ENCODE measurements around the gene BRPF1.

BRPF1 gene

GRCh38 chr3:9731206-9732079, at the start of gene BRPF1:
Gene BRPF1, plus strand, starts transcription at chr3:9731735. Its CDS starts 2,406 bp downstream, at chr3:9734141.
- DNase-seq: peak; percentile 84 to 99 (median 98)

GRCh38 chr3:9682096-9682495, 49.4 kb upstream of the BRPF1 start:
- DNase-seq: peak in 1 of 14 donors; percentile 33

GRCh38 chr3:9683426-9683825, 48.1 kb upstream of the BRPF1 start:
- DNase-seq: no peak

DNA sequence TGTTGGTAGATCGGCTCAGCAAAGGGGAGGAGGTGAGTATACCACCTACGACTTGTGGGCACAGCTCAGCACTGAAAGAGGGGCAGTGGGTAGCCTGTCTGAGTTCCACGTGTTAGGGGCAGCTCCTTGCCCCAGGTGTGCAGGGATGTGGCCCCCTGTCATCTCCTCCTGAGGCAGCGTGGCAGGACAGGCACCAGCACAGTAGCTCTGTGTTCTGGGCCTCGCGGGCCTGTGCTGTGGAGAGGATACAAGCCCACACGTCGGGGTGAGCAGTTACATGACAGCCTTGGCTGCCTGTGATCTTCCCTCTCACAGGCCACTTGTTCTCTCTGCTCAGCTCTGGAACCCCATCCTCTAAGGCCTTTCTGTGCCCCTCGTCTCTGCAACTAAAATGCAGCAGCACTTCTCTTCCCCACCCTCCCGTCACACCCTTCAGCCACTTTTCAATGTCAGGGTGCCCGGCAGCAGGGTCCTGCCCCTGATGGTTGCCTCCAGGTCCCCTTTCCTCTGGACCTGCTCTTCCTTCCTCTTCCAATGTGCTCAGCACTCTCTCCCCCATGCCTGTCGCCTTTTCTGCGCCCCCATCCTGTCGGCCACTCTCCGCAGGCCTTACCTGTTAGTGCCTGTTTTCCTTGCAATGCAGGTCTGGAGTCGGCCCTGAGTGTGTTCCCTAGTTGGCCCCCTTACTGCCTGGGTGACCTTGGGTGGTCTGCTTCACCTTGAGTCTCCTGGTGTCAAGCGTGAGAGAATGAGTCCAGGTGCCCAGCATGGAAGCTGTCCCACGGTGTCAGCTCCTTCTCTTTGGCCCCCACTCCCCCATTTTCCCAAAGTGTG, 46.1 kb upstream of the BRPF1 start:
- DNase-seq: no peak

- DNase-seq: no peak
These were observed 45.4 kb upstream of the BRPF1 start for GRCh38 chr3:9686050-9686550.

DNA sequence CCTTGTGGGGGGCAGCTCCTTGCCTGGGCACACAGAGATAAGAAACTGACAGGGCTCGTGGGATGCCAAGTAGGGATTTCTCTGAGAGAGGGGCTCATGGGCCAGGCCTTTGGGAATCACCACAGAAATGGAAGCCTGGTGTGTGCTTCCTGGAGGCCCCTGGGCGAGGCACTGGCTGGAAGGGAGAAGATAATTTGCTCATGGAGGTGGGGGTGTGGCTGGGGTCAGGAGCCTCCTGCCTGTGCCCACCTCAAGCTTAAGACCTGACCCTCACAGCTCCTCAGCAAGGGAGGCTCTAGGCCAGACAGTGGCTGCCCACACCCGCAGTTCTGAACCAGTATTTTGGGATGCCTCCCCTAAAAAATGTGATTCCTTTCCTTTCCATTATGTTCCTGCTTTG, 44.8 kb upstream of the BRPF1 start:
- no peak for DNase-seq

DNA sequence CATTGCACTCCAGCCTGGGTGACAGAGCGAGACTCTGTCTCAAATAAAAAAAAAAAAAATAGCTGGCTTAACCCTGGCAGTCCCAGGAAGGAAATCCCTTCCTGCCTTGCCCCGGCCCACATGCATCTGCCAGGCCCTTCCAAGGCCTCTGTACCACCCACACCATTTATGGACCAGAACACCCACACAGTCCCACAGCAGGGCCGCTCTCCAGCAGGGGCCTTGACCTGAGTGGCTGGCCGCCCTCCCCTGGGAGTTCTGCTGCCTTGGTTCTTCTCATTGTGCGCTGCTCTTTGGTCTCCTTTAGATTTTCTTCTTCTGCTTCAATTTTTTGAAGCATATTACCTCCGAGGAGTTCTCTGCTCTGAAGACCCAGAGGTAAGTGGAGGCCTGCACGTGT, 44.0 kb upstream of the BRPF1 start:
- DNase-seq: no peak

DNA sequence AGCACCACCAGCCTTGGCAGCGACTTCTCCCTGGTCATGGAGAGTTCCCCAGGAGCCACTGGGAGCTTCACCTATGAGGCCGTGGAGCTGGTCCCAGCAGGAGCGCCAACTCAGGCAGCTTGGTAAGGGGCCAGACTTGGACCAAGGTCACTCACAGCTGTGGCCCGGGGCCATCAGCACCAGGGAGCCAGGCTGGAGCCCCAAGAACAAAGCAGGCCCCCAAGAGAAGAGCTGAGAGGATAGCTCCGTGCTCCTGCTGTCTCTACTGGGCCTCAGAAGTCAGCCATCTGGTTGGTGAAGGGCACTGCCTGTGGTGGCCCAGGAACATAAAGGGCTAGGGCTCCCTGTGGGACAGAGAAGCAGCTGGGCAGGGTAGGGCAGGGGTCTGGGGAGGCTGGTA, 42.6 kb upstream of the BRPF1 start:
- DNase-seq: no peak

GRCh38 chr3:9689757-9690156, 41.8 kb upstream of the BRPF1 start:
- no peak for DNase-seq

- DNase-seq: no peak
These were observed 40.8 kb upstream of the BRPF1 start for GRCh38 chr3:9690451-9691450.

DNA sequence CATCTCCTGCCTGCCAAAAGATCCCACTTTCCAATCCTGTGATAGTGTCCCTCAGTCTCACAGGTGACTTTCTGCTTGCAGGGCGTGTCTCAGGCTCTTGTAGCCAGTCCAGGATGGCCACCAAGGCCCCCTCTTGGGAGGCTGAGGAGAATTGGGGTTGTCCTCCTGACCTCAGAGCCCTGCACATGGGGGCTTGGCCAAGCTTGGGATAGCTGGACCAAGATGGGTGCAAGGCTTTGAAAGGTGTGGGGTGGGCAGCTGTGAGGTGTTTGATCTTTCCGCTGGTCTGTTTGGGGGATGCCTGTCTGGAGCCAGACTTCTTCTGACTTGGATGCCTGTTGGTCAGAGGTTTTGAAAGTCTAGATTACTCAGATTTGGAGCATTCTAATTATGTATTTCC, 39.9 kb upstream of the BRPF1 start:
- DNase-seq: no peak

- DNase-seq: no peak
These were observed 39.1 kb upstream of the BRPF1 start for GRCh38 chr3:9692416-9692815.

- no peak for DNase-seq
These were observed 36.2 kb upstream of the BRPF1 start for GRCh38 chr3:9695345-9695744.

- DNase-seq: no peak
These were observed 35.8 kb upstream of the BRPF1 start for GRCh38 chr3:9695746-9696145.

GRCh38 chr3:9696480-9697220, 34.9 kb upstream of the BRPF1 start:
- DNase-seq: no peak

DNA sequence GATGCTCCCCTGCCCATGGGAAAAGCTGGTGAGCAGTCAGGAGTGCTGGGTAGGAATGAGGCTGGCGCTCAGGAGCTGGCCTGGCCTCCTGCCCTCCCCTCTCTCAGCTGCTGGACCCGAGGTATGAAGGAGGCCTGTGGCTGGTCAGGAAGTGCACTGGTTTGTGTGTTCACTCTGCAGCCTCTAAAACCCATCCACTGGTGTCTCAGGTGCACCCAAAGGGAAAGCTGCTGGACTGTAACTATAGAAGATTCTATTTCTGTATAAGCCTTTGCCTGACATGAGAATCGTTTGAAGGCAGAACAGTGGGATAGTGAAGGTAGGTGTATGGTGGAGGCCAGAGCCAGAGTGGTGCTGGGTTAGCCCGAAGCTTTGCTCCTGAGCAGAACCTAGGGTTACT, 33.6 kb upstream of the BRPF1 start:
- no peak for DNase-seq

GRCh38 chr3:9698293-9698692, 33.2 kb upstream of the BRPF1 start:
- no peak for DNase-seq

- DNase-seq: no peak
These were observed 31.0 kb upstream of the BRPF1 start for GRCh38 chr3:9700536-9700935.

GRCh38 chr3:9701006-9701405, 30.5 kb upstream of the BRPF1 start:
- no peak for DNase-seq

GRCh38 chr3:9701711-9702110, 29.8 kb upstream of the BRPF1 start:
- DNase-seq: no peak

- DNase-seq: no peak
These were observed 28.3 kb upstream of the BRPF1 start for GRCh38 chr3:9703240-9703639.

Measured in C1 segment of cervical spinal cord (tissue), 14 donors.